ENCODE data around the gene SHB. TPM values are rescaled to one million over a fixed set of nuclear protein-coding genes. Genes with fewer than 3 reads are reported as not detected.

SHB gene
- total RNA-seq, 1 experiment from 2014 or later = 29.6 TPM

DNA sequence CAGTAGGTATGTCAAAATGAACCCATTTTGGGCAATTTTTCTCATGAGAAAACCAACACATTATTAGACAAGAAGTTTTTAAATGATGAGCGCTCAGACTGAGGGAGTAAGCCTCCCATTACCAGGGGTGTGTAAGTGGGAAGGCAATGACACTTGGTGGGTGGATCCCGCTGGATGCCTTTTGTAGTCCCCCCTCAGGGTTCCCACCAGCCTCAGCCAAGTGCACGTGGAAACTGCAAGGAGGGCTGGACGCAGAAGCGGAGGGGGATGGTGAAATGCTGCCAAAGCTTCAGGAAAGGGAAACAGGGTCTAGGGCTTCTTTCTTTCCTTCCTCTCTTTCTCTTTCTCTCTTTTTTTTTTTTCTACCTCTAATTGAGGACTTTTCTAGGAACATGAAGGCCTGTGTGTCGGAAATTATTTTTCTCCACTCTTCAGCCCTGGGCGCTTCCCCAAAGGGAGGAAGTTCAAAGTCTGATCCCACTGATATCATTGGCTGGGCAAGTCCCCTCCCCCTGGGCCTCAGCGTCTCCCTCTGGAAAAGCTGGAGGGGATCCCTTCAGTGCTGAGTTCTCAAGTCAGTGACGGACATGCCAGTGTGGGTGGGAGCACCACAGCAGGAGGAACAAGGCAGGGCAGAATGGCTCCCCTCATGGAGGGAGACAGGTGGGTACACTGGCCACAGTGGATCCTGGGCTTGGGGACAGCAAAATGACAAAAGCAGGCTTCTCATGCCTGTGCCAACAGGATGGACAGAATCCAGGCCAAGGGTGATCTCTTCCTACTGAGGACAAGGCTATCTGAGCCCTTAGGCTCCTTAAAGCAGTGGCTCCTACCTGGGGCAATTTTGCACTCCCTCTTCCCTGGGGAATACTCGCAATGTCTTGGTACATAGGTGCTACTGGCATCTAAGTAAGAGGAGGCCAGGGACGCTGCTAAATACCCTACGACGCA lies 141.2 kb downstream of the SHB start:
- TF ChIP-seq, protein P1, sequence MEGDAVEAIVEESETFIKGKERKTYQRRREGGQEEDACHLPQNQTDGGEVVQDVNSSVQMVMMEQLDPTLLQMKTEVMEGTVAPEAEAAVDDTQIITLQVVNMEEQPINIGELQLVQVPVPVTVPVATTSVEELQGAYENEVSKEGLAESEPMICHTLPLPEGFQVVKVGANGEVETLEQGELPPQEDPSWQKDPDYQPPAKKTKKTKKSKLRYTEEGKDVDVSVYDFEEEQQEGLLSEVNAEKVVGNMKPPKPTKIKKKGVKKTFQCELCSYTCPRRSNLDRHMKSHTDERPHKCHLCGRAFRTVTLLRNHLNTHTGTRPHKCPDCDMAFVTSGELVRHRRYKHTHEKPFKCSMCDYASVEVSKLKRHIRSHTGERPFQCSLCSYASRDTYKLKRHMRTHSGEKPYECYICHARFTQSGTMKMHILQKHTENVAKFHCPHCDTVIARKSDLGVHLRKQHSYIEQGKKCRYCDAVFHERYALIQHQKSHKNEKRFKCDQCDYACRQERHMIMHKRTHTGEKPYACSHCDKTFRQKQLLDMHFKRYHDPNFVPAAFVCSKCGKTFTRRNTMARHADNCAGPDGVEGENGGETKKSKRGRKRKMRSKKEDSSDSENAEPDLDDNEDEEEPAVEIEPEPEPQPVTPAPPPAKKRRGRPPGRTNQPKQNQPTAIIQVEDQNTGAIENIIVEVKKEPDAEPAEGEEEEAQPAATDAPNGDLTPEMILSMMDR (IDR thresholded peaks at IDR 0.05; ENCODE audit: unreplicated experiment) = no peak
- ChIA-PET CTCF (interaction anchor here (0.6 to 1.0 kb wide), 3 partner anchors 15 to 31 kb away, joined by 3 to 4 read pairs (median 3); no protein-coding TSS in a partner anchor), POLR2A (no interaction called here)
- H3K27ac Mint-ChIP-seq (ENCODE audit: low read depth, unreplicated experiment) = no peak overlapping the region
- H3K4me1 Mint-ChIP-seq (ENCODE audit: insufficient read depth, unreplicated experiment) = peaks cover 13% of the 10 kb centered on the region
- no peak overlapping the region for H3K4me3 Mint-ChIP-seq (ENCODE audit: unreplicated experiment)
- BruUV-seq (replicated peaks) = no TSS peak
- DNase-seq (ENCODE audit: unreplicated experiment) = no peak
- no peaks in the 10 kb centered on the region for H3K36me3 Mint-ChIP-seq (ENCODE audit: insufficient read depth, unreplicated experiment)
- no peaks in the 10 kb centered on the region for H3K27me3 Mint-ChIP-seq (ENCODE audit: insufficient read depth, unreplicated experiment)
- no peaks in the 10 kb centered on the region for H3K9me3 Mint-ChIP-seq (ENCODE audit: unreplicated experiment)
- intact Hi-C loops (cut with micrococcal nuclease) = no loop called here

DNA sequence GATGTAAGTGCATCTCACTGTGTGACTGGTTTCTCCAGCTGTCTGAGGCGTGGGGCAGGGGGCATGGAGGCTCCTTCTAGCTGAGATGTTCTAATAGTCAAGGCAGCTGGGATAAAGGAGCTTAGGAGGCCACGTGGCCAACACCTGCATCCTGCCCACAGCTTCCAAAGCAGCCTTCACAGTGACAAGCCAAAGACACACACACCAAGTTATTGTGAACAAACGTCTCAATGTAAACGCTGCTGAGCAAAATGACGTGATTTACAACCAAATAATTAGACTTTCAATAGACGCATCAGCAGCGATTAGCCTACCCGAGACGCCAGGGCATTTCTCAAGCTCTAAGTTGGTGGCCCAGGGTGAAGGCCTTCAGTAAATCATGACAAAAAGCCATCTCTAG lies 141.9 kb downstream of the SHB start:
- H3K27me3 Mint-ChIP-seq (ENCODE audit: insufficient read depth, unreplicated experiment) = no peaks in the 10 kb centered on the region
- H3K4me1 Mint-ChIP-seq (ENCODE audit: insufficient read depth, unreplicated experiment) = peaks cover 16% of the 10 kb centered on the region
- DNase-seq (ENCODE audit: unreplicated experiment) = no peak
- H3K36me3 Mint-ChIP-seq (ENCODE audit: insufficient read depth, unreplicated experiment) = no peaks in the 10 kb centered on the region
- ChIA-PET CTCF (interaction anchor here (0.5 to 1.0 kb wide), 3 partner anchors 14 to 522 kb away, joined by 3 to 4 read pairs (median 3); no protein-coding TSS in a partner anchor), POLR2A (no interaction called here)
- no TSS peak for BruUV-seq (replicated peaks)
- TF ChIP-seq, protein P1 (IDR thresholded peaks at IDR 0.05; ENCODE audit: unreplicated experiment) = no peak
- H3K27ac Mint-ChIP-seq (ENCODE audit: low read depth, unreplicated experiment) = no peak overlapping the region
- no peaks in the 10 kb centered on the region for H3K9me3 Mint-ChIP-seq (ENCODE audit: unreplicated experiment)
- intact Hi-C loops (cut with micrococcal nuclease) = no loop called here
- H3K4me3 Mint-ChIP-seq (ENCODE audit: unreplicated experiment) = no peak overlapping the region

DNA sequence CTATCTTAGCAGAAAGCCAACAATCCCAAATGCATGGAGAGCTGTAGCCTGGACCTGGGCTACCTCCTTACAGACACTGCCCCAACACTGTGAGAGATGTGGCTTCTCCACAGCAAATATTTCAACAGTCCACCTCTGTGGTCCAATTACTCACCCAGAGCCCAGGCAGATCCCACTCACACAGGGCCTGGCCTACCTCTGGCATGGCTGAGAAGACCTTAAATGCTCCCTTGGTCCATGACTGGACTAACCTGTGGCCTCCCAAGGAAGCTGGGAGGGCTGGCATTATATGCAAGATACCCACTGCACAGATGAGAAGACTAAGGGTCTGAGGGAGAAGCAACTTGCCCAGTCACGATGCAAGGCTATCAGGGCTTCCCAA lies 142.3 kb downstream of the SHB start:
- Mint-ChIP-seq H3K27me3 (ENCODE audit: insufficient read depth, unreplicated experiment) (no peaks in the 10 kb centered on the region), H3K4me1 (ENCODE audit: insufficient read depth, unreplicated experiment) (peaks cover 20% of the 10 kb centered on the region), H3K36me3 (ENCODE audit: insufficient read depth, unreplicated experiment) (peaks cover 4% of the 10 kb centered on the region), H3K27ac (ENCODE audit: low read depth, unreplicated experiment) (no peak overlapping the region), H3K4me3 (ENCODE audit: unreplicated experiment) (no peak overlapping the region), H3K9me3 (ENCODE audit: unreplicated experiment) (no peaks in the 10 kb centered on the region)
- TF ChIP-seq, protein P1 (IDR thresholded peaks at IDR 0.05; ENCODE audit: unreplicated experiment) = no peak
- DNase-seq (ENCODE audit: unreplicated experiment) = no peak
- intact Hi-C loops (cut with micrococcal nuclease) = no loop called here
- ChIA-PET CTCF (interaction anchor here (0.5 to 1.0 kb wide), 3 partner anchors 9 to 521 kb away, joined by 3 to 4 read pairs (median 3); no protein-coding TSS in a partner anchor), POLR2A (no interaction called here)
- BruUV-seq (replicated peaks) = no TSS peak
